ENCODE data around the gene MPL. TPM values are rescaled to one million over a fixed set of nuclear protein-coding genes. Genes with fewer than 3 reads are reported as not detected.

The MPL gene
- total RNA-seq, 1 donor from 2014 or later, result not detected

GRCh38 chr1:43348809-43349593 is 11.4 kb downstream of the MPL start:
- Mint-ChIP-seq H3K27ac (ENCODE audit: unreplicated experiment) (peak overlapping the region; percentile 98), H3K4me1 (peaks cover 16% of the 10 kb centered on the region), H3K27me3 (ENCODE audit: low read depth) (peaks cover 25% of the 10 kb centered on the region), H3K36me3 (ENCODE audit: low read depth) (no peaks in the 10 kb centered on the region), H3K9me3 (no peaks in the 10 kb centered on the region), H3K4me3 (peak overlapping the region; percentile 92)
- no peak for TF ChIP-seq CTCF (conservative IDR thresholded peaks at IDR 0.05)
- DNase-seq (ENCODE audit: low read depth, low spot score), result peak; percentile 82

- Mint-ChIP-seq H3K36me3 (ENCODE audit: low read depth) (peaks cover 3% of the 10 kb centered on the region), H3K27ac (ENCODE audit: unreplicated experiment) (peak overlapping the region; percentile 98), H3K4me3 (peak overlapping the region; percentile 92), H3K9me3 (no peaks in the 10 kb centered on the region), H3K4me1 (peaks cover 16% of the 10 kb centered on the region), H3K27me3 (ENCODE audit: low read depth) (peaks cover 25% of the 10 kb centered on the region)
- DNase-seq (ENCODE audit: low read depth, low spot score), result no peak
- no peak for TF ChIP-seq CTCF (conservative IDR thresholded peaks at IDR 0.05)
Observed at GRCh38 chr1:43349594-43350306, 12.1 kb downstream of the MPL start.

GRCh38 chr1:43350976-43351375 is 13.4 kb downstream of the MPL start:
- Mint-ChIP-seq H3K27ac (ENCODE audit: unreplicated experiment) (no peak overlapping the region), H3K27me3 (ENCODE audit: low read depth) (peaks cover 25% of the 10 kb centered on the region), H3K9me3 (peaks cover 2% of the 10 kb centered on the region), H3K4me3 (peak overlapping the region; percentile 3), H3K4me1 (peaks cover 18% of the 10 kb centered on the region), H3K36me3 (ENCODE audit: low read depth) (peaks cover 3% of the 10 kb centered on the region)
- TF ChIP-seq CTCF (conservative IDR thresholded peaks at IDR 0.05), result no peak
- DNase-seq (ENCODE audit: low read depth, low spot score), result no peak

GRCh38 chr1:43351421-43352350 is 14.1 kb downstream of the MPL start:
- no peak for DNase-seq (ENCODE audit: low read depth, low spot score)
- Mint-ChIP-seq H3K27me3 (ENCODE audit: low read depth) (peaks cover 18% of the 10 kb centered on the region), H3K27ac (ENCODE audit: unreplicated experiment) (no peak overlapping the region), H3K4me3 (no peak overlapping the region), H3K36me3 (ENCODE audit: low read depth) (peaks cover 3% of the 10 kb centered on the region), H3K9me3 (peaks cover 3% of the 10 kb centered on the region), H3K4me1 (peaks cover 19% of the 10 kb centered on the region)
- no peak for TF ChIP-seq CTCF (conservative IDR thresholded peaks at IDR 0.05)

GRCh38 chr1:43352351-43352705 is 14.7 kb downstream of the MPL start:
- Mint-ChIP-seq H3K27me3 (ENCODE audit: low read depth) (peaks cover 14% of the 10 kb centered on the region), H3K4me1 (peaks cover 19% of the 10 kb centered on the region), H3K9me3 (peaks cover 3% of the 10 kb centered on the region), H3K4me3 (peak overlapping the region; percentile 16), H3K36me3 (ENCODE audit: low read depth) (peaks cover 3% of the 10 kb centered on the region), H3K27ac (ENCODE audit: unreplicated experiment) (no peak overlapping the region)
- no peak for DNase-seq (ENCODE audit: low read depth, low spot score)
- TF ChIP-seq CTCF (conservative IDR thresholded peaks at IDR 0.05), result no peak
